CMK (cell line): ENCODE data around the gene MICAL2.
A peak's percentile ranks its signal among the peaks of the same experiment; 100 is the strongest.

Source experiments
- DNase-seq: peaks from one replicate; pipeline ENCODE4 v3.0.0-alpha.2; 2010; ENCODE audit warnings: low read depth

The MICAL2 gene

GRCh38 chr11:12271826-12272366 lies 161.5 kb downstream of the MICAL2 start:
- DNase-seq, result no peak

GRCh38 chr11:12272821-12273617 lies 162.6 kb downstream of the MICAL2 start:
- DNase-seq, result no peak

GRCh38 chr11:12273618-12273995 lies 163.2 kb downstream of the MICAL2 start:
- DNase-seq, result no peak

GRCh38 chr11:12274056-12274455 lies 163.7 kb downstream of the MICAL2 start:
- DNase-seq, result no peak

- no peak for DNase-seq
Observed at GRCh38 chr11:12274558-12275197, 164.3 kb downstream of the MICAL2 start.

- no peak for DNase-seq
Observed at GRCh38 chr11:12275818-12276217, 165.4 kb downstream of the MICAL2 start.

GRCh38 chr11:12276356-12276755 lies 166.0 kb downstream of the MICAL2 start:
- DNase-seq, result no peak

- DNase-seq, result no peak
Observed at GRCh38 chr11:12276831-12277475, 166.6 kb downstream of the MICAL2 start.

GRCh38 chr11:12278766-12279671 lies 168.6 kb downstream of the MICAL2 start:
- no peak for DNase-seq

- DNase-seq, result no peak
Observed at GRCh38 chr11:12279672-12280108, 169.3 kb downstream of the MICAL2 start.

GRCh38 chr11:12280199-12280837 lies 169.9 kb downstream of the MICAL2 start:
- DNase-seq, result no peak

- DNase-seq, result no peak
Observed at GRCh38 chr11:12280838-12281565, 170.6 kb downstream of the MICAL2 start.

- DNase-seq, result peak; percentile 52
Observed at GRCh38 chr11:12281571-12282478, 171.4 kb downstream of the MICAL2 start.

- DNase-seq, result no peak
Observed at GRCh38 chr11:12282676-12283075, 172.3 kb downstream of the MICAL2 start.

- no peak for DNase-seq
Observed at GRCh38 chr11:12284316-12285050, 174.1 kb downstream of the MICAL2 start.

GRCh38 chr11:12285106-12285505 lies 174.7 kb downstream of the MICAL2 start:
- DNase-seq, result no peak

GRCh38 chr11:12285811-12286222 lies 175.4 kb downstream of the MICAL2 start:
- DNase-seq, result no peak

- no peak for DNase-seq
Observed at GRCh38 chr11:12286606-12287005, 176.2 kb downstream of the MICAL2 start.

- no peak for DNase-seq
Observed at GRCh38 chr11:12287009-12287373, 176.6 kb downstream of the MICAL2 start.
